ENCODE measurements around the gene SYT9. TPM values are rescaled to one million over a fixed set of nuclear protein-coding genes. Genes with fewer than 3 reads are reported as not detected.

The SYT9 gene
- polyA plus RNA-seq, 1 donor = 5.0 TPM

DNA sequence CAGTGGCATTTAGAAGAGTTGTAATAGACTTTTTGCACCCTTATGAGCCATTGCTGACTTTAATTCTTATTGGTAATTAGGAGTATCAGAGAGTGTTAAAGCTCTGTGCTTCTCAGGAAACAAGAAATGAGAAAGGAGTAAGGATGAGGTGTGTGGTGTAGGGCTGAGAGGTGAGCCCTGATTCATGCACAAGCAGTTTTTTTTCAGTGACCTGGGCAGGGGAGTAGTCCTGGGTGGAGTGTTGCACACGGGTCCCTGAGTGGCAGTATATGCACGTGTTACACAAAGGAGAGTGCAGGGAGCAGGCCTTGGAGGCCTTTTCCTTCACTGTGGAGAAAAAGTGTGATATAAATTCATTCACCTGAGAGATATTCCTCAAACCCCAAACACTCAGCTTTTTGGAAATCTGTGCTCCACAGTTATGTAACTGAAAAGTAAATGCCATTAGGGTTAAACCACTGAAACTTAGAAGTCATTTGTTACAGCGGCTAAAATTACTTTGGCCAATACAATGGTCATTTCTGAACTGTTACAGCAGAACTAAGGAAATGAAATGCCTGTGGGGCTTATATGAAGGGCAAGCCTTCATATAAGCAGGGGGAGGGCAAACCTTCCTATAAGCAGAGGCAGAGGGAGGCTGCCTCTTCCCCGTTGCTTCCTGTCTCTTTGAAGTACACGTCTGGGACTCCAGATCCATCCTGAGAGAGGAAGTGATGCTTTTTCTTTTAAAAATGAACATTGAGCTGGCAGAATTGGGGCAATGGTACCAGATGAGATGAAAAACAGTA lies 171.0 kb downstream of the SYT9 start:
- DNase-seq = no peak

DNA sequence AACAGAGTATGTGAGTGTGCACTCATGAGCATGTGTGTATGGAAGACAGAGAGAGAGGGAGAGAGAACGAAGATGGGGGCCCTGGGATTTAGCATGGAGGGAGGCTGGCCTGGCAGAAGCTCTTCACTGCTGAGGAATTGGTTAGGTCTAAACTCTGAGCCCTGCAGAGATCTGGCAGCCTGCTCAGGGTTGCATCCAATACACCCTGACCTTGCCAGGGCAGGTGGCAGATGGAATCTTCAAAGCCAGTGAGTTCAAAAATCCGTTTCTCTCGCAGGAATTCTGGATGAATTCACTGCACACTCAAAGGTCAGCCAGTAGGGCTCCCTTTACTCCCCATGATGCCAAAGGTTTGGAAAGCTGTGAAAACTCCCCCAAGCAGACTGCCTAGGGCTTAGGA lies 172.2 kb downstream of the SYT9 start:
- no peak for DNase-seq

DNA sequence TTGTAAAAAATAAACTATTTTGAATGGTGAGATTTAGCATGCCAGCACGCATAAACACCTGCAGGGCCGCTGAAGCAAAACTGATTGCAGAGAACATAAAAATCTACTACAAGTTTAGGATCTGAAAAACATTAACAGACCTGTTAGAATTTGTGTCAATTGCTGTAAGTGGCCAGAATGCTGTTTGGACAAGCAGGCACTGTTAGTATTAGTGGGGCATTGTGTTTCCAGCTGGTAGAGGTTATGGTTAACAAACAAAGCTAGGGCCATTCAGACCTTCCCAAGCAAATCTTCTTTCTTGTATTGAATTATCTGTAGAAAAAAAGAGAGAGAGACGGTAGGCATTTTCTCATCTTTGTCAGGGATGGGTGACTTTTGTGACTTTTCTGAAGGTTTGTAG lies 176.0 kb downstream of the SYT9 start:
- DNase-seq = no peak

DNA sequence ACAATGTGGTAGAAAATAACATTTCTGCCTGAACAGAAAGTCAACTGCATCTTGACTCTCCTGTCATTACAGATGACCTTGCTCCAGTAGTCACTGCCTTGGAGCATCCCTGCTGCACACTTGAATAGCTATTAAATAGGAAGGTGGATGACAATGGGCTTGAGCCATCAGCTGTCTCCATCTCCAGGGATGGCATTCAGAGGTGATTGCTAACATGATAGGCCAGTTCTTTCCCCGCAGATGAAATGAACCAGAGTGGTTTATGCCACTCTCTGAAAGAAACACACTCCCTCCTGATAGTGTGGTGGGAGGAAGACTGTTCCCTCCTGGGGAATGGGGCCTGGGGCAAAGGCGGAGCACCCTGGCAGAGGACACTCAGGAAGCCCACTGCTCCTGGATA lies 176.5 kb downstream of the SYT9 start:
- no peak for DNase-seq

DNA sequence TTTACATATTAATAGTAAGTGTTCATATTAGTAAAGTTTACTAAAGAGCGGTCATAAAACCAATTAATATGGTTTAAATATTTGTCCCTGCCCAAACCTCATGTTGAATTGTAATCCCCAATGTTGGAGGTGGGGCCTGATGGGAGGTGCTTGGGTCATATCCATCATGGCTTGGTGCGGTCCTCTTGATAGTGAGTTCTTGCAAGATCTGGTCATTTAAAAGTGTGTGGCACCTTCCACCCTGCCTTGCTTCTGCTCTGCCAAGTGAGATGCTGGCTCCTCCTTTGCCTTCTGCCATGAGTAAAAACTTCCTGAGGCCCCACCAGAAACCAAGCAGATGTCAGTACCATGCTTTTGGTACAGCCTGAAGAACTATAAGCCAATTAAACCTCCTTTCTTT lies 178.8 kb downstream of the SYT9 start:
- no peak for DNase-seq

DNA sequence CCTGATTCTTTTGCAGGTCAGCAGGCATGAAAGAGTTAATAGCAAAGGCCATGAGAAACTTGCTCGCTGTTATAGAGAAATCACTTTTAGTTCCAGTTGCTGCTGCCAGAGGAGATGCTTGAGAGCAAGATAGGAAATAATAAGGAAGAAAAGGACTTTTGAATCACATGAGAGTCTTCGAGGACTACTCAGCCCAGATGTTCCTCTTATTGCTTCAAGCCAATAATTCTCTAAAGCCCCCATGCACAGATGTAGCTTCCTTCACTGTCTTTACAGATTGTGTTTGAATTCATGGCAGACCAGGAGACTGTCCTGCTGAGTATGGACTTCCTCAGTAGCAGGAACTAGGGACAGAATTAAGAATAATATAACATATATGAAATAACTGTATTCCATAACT lies 183.5 kb downstream of the SYT9 start:
- no peak for DNase-seq

DNA sequence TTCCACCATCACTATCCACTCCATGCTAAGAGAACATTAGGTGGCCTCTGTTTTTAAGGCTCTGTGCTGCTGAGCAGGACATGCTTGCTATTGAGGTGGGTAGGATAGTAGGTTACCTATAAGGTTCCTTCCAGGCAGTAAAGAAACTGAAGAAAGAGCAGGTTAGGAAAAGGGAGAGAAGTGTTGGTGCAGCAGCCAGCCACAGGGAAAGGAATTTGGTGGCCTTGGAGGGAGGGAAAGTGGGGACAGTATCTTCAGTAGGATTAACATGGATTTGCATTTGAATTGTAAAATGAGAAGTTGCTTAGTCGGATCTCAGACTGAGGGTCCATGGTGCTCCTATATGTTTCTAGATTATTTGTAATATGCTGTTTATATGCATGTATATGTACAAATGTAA lies 184.4 kb downstream of the SYT9 start:
- DNase-seq = no peak

DNA sequence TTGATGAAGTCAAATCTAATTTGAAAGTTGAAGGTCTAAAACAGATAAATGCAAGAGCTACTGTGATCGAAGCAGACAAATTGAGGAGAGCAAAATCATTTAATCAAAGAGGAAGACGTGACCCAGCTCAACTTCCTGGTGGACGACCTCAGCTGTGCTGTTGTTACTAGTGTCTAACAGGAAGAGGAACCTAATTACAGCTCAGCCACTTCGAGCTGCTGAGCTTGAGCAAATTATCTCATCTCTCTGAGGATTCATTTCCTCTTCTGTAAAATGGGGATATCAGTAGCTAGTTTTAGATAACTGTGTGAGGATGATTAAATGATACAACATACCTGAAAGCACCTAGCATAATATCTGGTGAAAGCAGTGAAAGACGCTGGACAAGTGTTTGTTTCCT lies 185.0 kb downstream of the SYT9 start:
- no peak for DNase-seq

DNA sequence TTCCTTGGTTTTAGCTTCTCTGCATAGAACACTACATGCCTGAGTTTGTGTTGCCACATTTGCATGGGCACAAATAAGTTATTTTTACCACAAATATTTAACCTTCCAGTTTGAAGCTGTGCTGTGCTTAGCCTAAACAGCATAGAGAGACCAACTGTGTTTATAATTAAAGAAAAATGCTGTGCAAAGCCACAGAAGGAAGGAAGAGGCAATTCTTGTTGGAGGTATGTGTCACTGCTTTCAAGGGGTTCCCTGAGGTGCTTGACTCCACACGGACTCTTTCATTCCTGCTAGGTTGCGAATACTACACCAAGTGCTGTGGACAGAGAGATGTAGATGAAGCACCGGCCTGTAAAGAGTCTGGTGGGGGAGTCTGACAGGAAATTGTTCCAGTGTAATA lies 186.0 kb downstream of the SYT9 start:
- no peak for DNase-seq

DNA sequence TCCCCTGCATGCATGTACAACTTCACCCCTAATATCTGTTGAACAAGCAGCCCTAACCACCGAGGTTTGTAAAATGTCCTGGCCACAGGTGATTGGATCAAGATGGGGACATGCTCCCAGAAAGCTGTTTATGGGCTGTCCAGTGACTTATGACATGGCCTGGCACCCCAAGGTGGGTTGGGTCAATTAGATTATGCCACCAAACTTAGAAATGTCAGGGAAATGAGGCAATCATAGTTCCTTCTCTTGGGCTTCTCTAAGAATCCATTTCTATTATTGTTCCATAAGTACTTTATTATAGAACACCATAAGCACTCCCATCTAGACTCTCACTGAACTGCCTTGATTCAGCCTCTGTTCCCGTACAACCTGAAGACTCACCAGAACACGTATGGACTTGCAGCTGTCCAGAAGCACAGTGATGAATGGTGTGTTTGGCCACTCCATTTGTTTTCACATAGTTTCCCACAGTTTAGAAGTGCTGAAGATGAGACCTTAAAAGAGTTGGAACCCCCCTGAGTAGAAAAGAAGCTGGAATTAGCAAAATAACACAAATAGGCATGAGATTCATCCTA lies 188.1 kb downstream of the SYT9 start:
- DNase-seq = no peak

DNA sequence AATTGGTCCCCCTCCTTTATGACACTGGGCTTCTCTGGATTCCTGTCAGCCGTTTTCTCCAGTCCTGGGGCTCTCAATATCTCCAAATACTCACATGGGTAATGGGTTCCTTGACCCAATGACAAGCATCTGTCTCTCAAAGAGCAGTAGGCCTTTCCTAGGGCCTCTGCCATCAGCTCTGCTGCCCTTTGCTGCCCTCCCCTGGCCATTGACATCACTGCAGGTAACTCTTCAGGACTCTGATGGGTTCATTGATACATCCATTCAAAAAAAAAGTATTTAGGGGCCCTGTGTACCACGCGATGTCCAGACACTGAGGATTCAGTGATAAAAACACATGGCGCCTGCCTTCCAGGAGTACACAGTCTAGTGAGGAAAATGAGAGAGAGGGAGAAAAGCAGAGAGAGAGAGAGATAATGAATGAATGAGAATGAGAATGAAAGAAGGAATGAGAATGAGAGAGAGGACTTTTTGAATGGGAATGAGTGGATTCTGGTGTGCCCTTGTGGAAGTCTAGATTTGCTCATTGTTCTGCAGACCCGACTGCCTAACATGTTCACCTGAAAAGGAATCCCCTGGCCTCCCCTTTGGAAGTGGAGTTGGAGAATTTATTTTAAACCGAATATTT lies 191.0 kb downstream of the SYT9 start:
- DNase-seq = peak; percentile 39

DNA sequence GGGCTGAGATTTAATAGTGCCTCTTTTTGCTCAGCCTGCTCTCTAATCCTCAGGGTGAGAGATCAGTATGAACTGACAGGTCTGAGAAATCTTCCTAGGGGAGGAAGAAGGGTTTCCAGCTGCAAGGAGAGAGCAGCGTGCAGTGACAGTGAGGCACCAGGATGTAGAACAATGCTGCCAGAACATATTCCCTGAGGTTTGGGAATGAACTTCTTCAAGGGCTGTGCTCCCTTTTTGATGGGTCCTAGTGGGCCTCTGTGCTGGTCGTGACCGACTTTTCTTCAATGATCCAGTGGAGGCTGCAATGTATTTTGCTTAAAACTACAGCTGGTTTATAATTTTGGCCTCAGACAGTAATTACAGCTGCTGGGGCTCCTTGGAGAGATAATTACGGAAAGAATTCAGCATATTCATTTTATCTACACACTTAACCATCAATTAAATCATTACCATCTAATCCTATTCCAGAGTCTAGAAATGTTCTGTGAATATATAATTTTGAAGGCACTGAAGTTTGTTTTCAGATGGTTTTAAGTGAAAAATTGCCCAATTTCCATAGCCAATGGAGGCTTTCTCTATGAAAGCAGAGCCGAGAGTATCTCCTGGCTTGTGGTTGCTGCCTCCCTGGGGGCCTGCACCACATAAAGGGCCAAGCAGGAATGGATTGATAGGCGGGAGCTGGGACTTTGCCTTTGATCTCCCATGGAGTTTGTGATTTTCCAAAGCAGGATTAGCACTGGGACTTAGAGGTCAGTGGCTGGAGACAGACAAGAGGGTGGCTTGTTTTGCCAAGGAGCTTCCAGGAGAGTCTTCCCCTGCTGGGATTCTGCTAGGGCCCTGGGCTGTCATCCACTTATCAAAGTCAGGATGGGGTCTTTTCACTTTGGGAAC lies 192.6 kb downstream of the SYT9 start:
- no peak for DNase-seq

DNA sequence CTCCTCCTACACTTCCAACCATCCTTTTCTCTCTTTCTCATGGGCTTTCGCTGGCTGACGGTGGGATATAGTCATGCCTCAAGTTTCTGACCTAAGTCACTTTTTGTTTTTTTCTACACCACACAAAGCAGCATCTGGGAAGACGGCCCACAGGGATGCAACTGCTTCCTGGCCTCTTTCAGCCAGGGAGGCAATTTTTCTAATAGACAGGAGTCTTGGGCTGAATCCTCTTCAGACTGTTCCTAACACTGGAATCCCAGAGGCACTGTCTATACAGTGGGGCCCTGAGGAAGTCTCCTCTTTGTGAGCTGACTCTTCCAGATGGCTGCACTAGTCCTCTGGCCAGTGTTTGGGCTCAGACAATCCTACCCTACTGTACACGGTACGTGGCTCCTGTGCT lies 193.9 kb downstream of the SYT9 start:
- no peak for DNase-seq

DNA sequence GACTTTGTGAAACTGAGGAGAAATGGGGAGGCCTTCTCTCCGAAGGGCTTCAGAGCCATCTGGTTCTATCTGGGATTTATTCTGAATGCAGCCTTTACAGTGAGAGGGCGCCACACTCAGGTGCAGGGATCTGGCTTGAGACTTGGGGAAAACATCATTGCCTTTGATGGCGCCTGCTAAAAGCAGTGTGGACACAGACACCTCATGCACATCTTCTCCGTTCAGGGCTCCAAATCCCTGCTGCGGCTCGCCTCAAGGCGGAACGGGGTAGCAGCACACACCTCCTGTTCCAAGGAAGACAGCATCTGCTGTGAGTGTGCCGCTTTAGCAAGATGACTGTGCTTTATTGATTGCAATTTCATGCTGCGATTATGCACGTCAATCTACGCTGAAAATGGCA lies 196.5 kb downstream of the SYT9 start:
- no peak for DNase-seq

DNA sequence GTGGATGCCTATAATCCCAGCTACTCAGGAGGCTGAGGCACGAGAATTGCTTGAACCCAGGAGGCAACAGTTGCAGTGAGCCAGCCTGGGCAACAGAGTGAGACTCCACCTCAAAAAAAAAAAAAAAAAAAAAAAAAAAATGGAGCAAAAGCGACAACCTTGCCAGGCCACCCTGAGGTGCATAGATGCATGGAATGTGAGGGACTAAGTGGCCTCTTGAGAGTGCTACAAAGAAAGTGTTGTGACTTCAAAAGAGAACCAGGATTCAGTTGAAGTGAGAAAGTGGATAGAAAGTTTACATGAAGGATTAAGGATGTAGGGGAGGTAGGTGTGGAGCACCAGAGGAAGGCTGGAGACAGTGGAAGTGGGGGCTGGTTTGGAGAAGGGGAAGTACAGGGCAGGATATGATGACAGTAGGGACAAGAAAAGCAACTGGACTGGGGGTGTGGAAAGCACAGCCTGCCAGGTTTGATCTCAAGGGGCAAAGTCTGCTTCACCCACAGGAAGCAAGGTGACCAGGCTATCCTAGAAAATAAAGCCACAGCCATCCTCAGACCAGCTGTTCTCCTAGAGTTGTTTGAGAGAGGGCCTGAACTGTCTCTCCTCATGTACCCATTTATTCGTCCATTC lies 197.6 kb downstream of the SYT9 start:
- no peak for DNase-seq

DNA sequence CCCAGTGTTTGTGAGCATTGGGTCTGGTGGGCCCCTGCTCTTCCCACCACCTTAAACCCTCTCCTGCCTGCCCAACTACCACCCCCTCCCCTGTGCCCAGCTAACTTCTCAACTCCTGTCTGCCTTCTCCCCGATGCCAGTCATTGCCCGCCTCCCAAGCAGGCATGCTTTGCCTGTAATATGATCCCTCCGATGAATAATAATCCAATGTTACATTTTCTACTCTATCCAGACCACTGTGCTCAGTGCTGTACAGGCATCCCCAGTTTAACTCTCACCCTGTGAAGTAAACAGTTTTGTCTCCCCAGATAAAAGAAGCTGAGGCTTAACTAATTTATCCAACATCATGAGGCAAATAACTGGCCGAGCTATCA lies 198.1 kb downstream of the SYT9 start:
- DNase-seq = no peak

DNA sequence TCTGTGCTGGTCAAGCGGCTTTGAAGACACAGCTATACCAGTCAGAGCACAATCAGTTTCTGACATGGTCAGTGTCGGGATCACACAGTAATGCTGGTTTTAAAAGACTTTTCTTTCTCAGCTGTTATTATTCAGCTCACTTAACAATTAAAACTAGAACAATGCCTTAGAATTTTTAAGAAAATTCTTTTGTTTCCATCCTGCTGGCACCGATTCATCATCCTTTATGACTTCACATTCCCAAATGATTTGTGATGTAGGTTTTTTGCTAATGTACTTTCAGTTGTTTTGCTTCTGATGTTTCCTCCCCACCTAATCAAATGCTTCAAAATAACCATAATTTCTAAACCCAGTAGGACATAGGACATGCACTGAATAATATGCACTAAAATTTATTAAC lies 199.1 kb downstream of the SYT9 start:
- no peak for DNase-seq

DNA sequence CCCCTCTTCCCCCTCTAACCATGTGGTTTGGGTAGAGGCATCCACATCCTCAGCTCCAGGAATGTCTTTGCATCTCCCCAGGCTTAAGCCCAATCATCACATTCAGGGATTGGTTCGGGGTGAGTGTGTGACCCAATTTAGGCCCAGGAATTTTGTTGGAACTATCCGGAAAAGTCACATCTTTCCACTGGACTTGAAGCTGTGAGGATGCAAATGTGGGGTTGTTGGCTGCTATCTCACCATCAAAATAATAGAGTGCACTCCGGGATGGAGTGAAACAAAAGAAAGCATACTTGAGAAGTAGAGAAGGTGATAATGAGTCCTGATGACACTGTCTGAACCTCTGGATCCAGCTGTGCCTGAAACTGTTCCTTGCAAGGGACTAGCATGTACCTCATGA lies 199.8 kb downstream of the SYT9 start:
- no peak for DNase-seq

DNA sequence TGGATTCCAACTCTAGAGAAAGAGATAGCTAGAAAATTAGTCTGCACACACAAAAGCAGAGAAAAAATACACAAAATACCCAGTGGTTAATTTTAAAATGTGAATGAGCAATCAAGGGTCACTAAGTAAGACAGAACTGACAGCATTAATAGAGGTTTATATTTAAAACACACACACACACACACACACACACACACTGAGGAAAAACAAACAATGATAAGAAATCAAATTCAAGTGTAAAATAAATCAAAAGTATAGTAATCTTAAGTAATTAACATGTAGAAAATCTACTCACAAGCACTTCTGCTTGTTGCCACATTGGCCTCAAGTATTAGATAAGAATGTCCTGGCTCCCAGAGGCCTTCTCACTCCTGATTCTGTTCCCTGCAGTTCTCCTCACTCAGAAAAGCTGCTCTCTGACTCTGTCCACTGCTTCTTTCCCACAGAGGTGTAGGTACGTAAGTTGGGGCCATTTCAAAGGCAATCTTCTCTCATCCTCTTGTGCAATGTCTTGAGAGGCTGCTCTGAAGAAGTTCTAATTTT lies 200.3 kb downstream of the SYT9 start:
- no peak for DNase-seq

DNA sequence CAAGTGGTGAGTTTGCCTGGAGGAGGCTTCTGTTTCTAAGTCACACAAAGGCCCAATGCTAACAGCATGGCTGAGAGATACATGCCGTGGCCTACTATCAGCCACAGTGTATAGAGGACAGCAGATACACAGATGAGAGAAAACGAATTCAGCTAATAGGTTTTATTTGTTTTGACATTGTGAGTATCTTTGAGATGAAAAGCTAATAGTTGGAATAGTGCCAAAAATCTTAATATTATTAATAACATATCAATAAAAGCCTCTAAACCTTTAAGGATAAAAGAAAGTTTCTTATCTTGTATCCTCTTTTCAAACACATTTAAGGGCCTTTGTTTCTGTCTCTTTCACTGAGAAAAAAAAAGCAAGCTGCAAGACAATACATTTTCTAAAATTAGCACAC lies 203.2 kb downstream of the SYT9 start:
- no peak for DNase-seq

DNA sequence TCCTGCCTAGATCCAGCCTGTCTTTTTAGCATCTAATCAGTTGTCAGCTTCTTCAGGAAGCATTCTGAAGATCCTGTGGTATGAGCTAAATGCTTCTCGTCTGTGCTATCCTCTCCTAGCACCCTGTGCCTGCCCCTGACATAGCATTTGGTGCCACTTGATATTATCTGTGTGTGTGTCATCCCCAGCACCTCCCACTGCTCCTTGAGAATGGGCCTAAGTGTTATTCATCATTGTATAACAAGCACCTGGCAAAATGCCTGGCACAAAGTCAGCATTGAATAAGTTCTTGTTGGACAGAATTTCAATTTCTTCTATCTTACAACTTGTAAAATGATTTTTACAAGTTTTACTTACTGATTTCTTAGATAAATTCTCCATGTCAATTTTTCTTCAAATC lies 205.5 kb downstream of the SYT9 start:
- DNase-seq = no peak

DNA sequence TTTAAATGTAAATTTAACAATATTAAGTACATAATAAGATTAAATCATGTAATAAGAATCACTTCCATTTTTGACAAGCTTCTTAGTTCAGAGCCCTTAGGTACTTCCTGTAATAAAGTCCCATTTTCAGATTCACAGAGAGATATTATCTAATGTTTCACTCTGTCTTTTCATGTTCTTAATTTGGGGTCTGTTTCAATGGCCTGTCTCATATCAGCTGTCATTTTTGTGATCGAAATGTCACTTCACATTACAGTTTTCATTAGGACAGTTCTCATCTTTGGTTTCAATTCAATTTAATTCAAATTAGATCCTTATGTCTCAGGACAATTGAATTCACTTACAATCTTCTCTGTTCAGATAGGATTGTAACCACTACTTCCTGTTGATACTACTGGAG lies 211.0 kb downstream of the SYT9 start:
- no peak for DNase-seq
